DMS53 (cell line): ENCODE data around the gene ITGB8.

Experiments used
- DNase-seq: peaks from one replicate; lab custom pipeline; 2025; lab: John Stamatoyannopoulos, UW

Gene ITGB8

GRCh38 chr7:20464891-20465290 is 134.2 kb downstream of the ITGB8 start:
- DNase-seq = no peak
